ENCODE results near the gene RPS19. TPM values are rescaled to one million over a fixed set of nuclear protein-coding genes. Genes with fewer than 3 reads are reported as not detected.
A peak's percentile ranks its signal among the peaks of the same experiment; 100 is the strongest.

Gene RPS19
- total and polyA plus RNA-seq, 4 donors = 241 to 2,284 (median 1,370) TPM

DNA sequence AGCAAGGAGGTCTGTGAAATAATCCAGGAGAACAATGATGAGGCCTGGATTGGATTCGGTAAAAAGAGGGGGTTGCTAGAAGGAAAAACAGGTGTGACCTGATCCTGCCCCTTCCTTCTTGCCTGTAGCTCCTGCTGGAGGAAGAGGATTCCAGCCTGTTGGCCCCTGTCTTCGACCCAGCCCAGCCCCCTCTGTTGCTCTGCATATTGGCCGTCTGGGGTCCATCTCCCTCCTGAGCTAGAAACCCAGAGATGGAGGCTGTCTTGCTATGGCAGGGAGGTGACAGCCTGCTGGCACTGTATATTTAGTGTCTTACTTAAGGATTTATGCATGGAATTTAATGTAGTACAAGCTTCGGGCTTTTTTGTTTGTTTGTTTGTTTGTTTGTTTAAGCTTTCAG lies 8.6 kb upstream of the RPS19 start:
- no peak for DNase-seq (ENCODE audit: low read depth in 4 of 6, low spot score in 6 of 6)
- H3K27me3 ChIP-seq (ENCODE audit: control insufficient read depth, insufficient read depth, low read length) = peaks cover 3% of the 10 kb centered on the region
- no peak overlapping the region for H3K27ac ChIP-seq (ENCODE audit: low read depth, low read length)
- no peak overlapping the region for H3K4me3 ChIP-seq (ENCODE audit: low read depth, low read length)
- no peaks in the 10 kb centered on the region for H3K36me3 ChIP-seq (ENCODE audit: control insufficient read depth, insufficient read depth, low read length)
- no peaks in the 10 kb centered on the region for H3K9me3 ChIP-seq (ENCODE audit: control insufficient read depth, insufficient read depth, low read length)
- H3K4me1 ChIP-seq (ENCODE audit: control insufficient read depth, insufficient read depth, low read length) = no peaks in the 10 kb centered on the region
- WGBS (ENCODE audit: insufficient coverage) = 19% methylated on average over 4 of the region's 4 CpGs

DNA sequence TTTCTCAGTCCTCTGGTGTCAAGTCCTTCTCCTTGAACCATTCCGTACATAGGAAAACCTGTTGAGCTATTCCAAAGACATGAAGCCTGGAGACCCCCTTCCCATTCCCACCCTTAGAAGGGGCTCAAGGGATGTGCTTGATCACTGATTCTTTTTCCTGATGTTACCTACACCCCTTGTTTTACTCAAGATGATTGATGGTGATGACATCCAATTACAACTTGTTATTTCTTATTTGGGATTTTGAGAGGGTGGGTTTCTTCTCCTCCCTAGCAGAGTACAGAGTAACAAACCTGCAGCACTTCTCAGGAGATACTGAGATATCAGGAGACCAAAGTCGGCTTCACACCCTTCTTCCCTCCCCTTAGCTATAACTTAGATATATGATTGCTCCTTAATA lies 6.7 kb upstream of the RPS19 start:
- no CpG with 5 or more reads among the region's 2 CpGs for WGBS (ENCODE audit: insufficient coverage)
- H3K4me1 ChIP-seq (ENCODE audit: control insufficient read depth, insufficient read depth, low read length) = no peaks in the 10 kb centered on the region
- H3K4me3 ChIP-seq (ENCODE audit: low read depth, low read length) = no peak overlapping the region
- H3K27ac ChIP-seq (ENCODE audit: low read depth, low read length) = no peak overlapping the region
- no peaks in the 10 kb centered on the region for H3K36me3 ChIP-seq (ENCODE audit: control insufficient read depth, insufficient read depth, low read length)
- no peaks in the 10 kb centered on the region for H3K9me3 ChIP-seq (ENCODE audit: control insufficient read depth, insufficient read depth, low read length)
- peaks cover 3% of the 10 kb centered on the region for H3K27me3 ChIP-seq (ENCODE audit: control insufficient read depth, insufficient read depth, low read length)
- no peak for DNase-seq (ENCODE audit: low read depth in 4 of 6, low spot score in 6 of 6)

DNA sequence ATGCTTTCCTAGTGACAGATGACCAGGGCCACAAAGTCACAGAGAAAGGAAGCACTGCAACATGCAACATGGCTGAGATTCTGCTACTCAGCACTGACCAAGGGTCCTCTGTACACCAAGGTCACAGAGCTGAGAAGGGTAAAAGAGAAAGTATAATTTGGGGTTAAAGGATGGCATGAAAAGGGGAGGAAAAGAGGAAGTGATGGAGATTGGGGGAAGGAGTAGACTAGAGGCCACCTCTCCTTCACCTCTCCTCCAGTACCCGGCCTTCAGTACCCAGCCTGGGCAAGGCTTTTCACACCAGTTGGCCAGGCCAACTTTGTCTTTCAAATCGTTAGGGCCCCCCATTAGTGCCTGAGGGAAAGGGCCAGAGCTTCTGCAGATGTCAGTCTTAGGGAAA lies 6.3 kb upstream of the RPS19 start:
- Histone ChIP-seq H3K4me3 (ENCODE audit: low read depth, low read length) (no peak overlapping the region), H3K27ac (ENCODE audit: low read depth, low read length) (no peak overlapping the region), H3K27me3 (ENCODE audit: control insufficient read depth, insufficient read depth, low read length) (peaks cover 3% of the 10 kb centered on the region), H3K9me3 (ENCODE audit: control insufficient read depth, insufficient read depth, low read length) (no peaks in the 10 kb centered on the region), H3K36me3 (ENCODE audit: control insufficient read depth, insufficient read depth, low read length) (no peaks in the 10 kb centered on the region), H3K4me1 (ENCODE audit: control insufficient read depth, insufficient read depth, low read length) (no peaks in the 10 kb centered on the region)
- no peak for DNase-seq (ENCODE audit: low read depth in 4 of 6, low spot score in 6 of 6)
- 64% methylated on average over 1 of the region's 2 CpGs for WGBS (ENCODE audit: insufficient coverage)

DNA sequence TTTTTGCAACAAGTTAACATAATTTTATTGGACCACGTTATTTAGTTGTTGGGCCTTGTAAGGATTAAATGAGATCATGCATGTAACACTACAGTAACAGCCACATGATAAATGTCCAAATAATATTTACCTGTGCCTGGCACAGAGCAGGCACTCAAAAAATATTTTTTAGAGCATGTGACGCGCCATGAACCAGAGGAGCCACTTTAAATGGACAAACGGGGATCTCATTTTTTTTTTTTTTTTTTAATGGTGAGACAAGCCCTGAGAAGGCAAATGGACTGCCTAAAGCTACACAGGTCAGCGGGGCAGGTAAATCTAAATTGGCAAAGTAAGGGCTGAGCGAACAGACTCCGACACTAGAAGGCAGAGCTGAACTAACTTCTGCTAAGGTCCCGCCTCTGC lies 840 bp upstream of the RPS19 start:
- DNase-seq (ENCODE audit: low read depth in 4 of 6, low spot score in 6 of 6) = no peak
- peaks cover 31% of the 10 kb centered on the region for H3K36me3 ChIP-seq (ENCODE audit: control insufficient read depth, insufficient read depth, low read length)
- H3K27me3 ChIP-seq (ENCODE audit: control insufficient read depth, insufficient read depth, low read length) = no peaks in the 10 kb centered on the region
- peaks cover 26% of the 10 kb centered on the region for H3K4me1 ChIP-seq (ENCODE audit: control insufficient read depth, insufficient read depth, low read length)
- peak overlapping the region; percentile 81 for H3K4me3 ChIP-seq (ENCODE audit: low read depth, low read length)
- no peaks in the 10 kb centered on the region for H3K9me3 ChIP-seq (ENCODE audit: control insufficient read depth, insufficient read depth, low read length)
- H3K27ac ChIP-seq (ENCODE audit: low read depth, low read length) = peak overlapping the region; percentile 98
- WGBS (ENCODE audit: insufficient coverage) = 5% methylated on average over 6 of the region's 8 CpGs

DNA sequence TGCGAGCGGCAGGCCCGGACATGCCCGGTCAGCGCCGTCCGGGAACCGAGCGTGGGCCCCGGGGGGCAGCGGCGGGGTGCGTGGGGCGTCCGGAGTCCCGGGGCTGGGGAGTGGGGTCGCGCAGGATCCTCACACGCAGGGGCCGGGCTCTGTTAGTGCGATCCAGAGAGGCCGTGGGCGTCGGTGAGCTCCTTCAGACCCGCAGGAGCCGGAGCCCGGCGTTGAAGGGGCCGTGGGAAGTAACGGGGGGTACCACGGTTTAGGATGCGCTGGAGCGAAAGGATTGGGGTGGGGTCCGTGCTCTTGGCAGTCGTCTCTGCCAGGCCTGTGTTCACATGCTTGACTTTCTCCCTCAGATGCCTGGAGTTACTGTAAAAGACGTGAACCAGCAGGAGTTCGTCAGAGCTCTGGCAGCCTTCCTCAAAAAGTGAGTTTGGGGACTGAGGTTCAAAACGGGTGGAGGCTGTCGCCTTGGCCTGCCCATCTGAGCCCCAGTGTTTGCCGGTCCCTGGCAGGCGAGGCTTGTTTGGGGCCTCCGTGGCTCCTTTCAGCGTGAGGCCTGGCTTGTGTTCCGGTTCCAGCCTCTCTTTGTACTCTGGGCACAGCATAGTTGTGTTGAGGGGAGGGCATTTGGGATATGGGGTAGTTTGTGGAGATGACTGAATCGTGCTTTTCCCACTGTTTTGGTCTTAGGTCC lies 512 bp downstream of the RPS19 start:
- peaks cover 45% of the 10 kb centered on the region for H3K36me3 ChIP-seq (ENCODE audit: control insufficient read depth, insufficient read depth, low read length)
- peaks cover 26% of the 10 kb centered on the region for H3K4me1 ChIP-seq (ENCODE audit: control insufficient read depth, insufficient read depth, low read length)
- H3K27ac ChIP-seq (ENCODE audit: low read depth, low read length) = peak overlapping the region; percentile 52
- no peaks in the 10 kb centered on the region for H3K27me3 ChIP-seq (ENCODE audit: control insufficient read depth, insufficient read depth, low read length)
- peak in 2 of 6 donors; percentile 26 to 41 for DNase-seq (ENCODE audit: low read depth in 4 of 6, low spot score in 6 of 6)
- WGBS (ENCODE audit: insufficient coverage) = under 1% methylated on average over 42 of the region's 45 CpGs
- no peaks in the 10 kb centered on the region for H3K9me3 ChIP-seq (ENCODE audit: control insufficient read depth, insufficient read depth, low read length)
- H3K4me3 ChIP-seq (ENCODE audit: low read depth, low read length) = peak overlapping the region; percentile 81

DNA sequence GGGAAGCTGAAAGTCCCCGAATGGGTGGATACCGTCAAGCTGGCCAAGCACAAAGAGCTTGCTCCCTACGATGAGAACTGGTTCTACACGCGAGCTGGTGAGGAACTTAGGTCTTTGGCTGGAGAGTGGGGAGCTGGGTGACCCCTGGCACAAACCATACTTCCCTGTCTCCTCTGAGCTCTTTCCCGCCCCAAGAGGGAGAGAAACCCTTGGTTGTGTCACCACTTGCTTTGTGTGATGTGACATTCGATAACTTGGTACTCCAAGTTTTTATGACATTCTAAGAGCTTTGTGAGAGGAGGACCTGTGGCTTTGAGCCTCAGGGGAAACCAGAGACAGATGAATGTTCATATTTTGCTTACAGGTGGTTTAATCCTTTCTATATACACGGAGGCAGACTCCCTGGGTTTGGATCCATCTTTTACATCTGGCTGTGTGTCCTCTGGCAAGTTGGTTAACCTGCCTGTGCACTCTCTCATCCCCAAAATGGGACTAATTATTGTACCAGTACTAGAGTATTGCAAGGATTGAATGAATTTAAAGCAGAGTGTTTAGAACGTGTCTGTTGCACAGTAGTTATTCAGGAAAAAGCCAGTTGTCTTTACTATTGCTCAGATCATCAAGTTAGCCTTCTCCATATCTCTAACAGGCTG lies 1.2 kb downstream of the RPS19 start:
- no peaks in the 10 kb centered on the region for H3K27me3 ChIP-seq (ENCODE audit: control insufficient read depth, insufficient read depth, low read length)
- no peak for DNase-seq (ENCODE audit: low read depth in 4 of 6, low spot score in 6 of 6)
- H3K4me1 ChIP-seq (ENCODE audit: control insufficient read depth, insufficient read depth, low read length) = peaks cover 26% of the 10 kb centered on the region
- no peaks in the 10 kb centered on the region for H3K9me3 ChIP-seq (ENCODE audit: control insufficient read depth, insufficient read depth, low read length)
- H3K4me3 ChIP-seq (ENCODE audit: low read depth, low read length) = peak overlapping the region; percentile 81
- peaks cover 49% of the 10 kb centered on the region for H3K36me3 ChIP-seq (ENCODE audit: control insufficient read depth, insufficient read depth, low read length)
- H3K27ac ChIP-seq (ENCODE audit: low read depth, low read length) = peak overlapping the region; percentile 52
- 53% methylated on average over 6 of the region's 9 CpGs for WGBS (ENCODE audit: insufficient coverage)

DNA sequence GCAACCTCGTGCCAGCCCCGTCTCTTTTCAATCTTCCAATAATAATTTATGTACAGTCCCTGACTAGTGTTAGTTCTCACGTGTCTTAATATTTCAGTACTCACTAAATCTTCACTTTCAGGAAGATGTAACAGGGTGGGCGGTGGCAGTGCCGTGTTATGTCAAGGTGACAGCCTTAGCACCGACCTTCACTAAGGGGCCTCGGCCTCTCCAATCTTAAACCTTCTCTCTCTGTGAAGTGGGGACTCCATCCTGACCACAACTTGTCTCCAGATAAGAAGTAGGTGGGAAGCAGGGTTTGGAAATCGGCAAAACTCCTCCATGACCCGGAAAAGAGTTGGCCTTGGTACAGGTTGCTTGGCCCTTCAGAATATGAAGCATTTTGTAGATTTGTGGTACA lies 1.8 kb downstream of the RPS19 start:
- Histone ChIP-seq H3K36me3 (ENCODE audit: control insufficient read depth, insufficient read depth, low read length) (peaks cover 55% of the 10 kb centered on the region), H3K4me1 (ENCODE audit: control insufficient read depth, insufficient read depth, low read length) (peaks cover 26% of the 10 kb centered on the region), H3K9me3 (ENCODE audit: control insufficient read depth, insufficient read depth, low read length) (no peaks in the 10 kb centered on the region), H3K4me3 (ENCODE audit: low read depth, low read length) (no peak overlapping the region), H3K27ac (ENCODE audit: low read depth, low read length) (no peak overlapping the region), H3K27me3 (ENCODE audit: control insufficient read depth, insufficient read depth, low read length) (no peaks in the 10 kb centered on the region)
- no peak for DNase-seq (ENCODE audit: low read depth in 4 of 6, low spot score in 6 of 6)
- WGBS (ENCODE audit: insufficient coverage) = 58% methylated on average over 3 of the region's 9 CpGs

DNA sequence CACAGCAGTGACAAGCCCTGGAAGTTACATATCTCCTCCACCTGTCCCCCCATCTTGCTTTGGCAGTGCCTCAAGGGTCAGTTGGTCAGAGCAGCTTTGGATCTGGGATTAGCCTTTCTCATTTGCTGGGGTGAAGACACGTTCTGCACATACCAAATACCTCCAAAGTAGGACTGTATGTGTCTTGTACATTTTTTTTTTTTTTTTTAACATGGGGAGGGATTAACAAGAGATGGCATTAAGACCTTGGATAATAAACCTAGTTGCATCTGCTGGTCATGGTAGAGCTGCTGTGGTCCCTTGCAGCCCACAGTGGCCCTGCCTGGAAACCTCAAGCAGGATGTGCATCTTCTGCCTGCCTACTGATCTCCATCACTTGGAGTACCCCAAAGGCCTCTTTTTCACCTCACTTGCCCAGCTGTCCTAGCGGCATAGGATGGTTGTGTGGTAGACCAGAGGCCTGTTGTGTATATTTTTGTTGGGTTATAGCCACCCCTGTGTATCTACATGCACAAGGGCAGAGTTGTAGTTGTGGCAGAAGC lies 2.5 kb downstream of the RPS19 start:
- no CpG with 5 or more reads among the region's 2 CpGs for WGBS (ENCODE audit: insufficient coverage)
- H3K4me3 ChIP-seq (ENCODE audit: low read depth, low read length) = no peak overlapping the region
- no peak for DNase-seq (ENCODE audit: low read depth in 4 of 6, low spot score in 6 of 6)
- H3K27me3 ChIP-seq (ENCODE audit: control insufficient read depth, insufficient read depth, low read length) = no peaks in the 10 kb centered on the region
- no peaks in the 10 kb centered on the region for H3K9me3 ChIP-seq (ENCODE audit: control insufficient read depth, insufficient read depth, low read length)
- no peak overlapping the region for H3K27ac ChIP-seq (ENCODE audit: low read depth, low read length)
- H3K36me3 ChIP-seq (ENCODE audit: control insufficient read depth, insufficient read depth, low read length) = peaks cover 62% of the 10 kb centered on the region
- H3K4me1 ChIP-seq (ENCODE audit: control insufficient read depth, insufficient read depth, low read length) = peaks cover 26% of the 10 kb centered on the region

DNA sequence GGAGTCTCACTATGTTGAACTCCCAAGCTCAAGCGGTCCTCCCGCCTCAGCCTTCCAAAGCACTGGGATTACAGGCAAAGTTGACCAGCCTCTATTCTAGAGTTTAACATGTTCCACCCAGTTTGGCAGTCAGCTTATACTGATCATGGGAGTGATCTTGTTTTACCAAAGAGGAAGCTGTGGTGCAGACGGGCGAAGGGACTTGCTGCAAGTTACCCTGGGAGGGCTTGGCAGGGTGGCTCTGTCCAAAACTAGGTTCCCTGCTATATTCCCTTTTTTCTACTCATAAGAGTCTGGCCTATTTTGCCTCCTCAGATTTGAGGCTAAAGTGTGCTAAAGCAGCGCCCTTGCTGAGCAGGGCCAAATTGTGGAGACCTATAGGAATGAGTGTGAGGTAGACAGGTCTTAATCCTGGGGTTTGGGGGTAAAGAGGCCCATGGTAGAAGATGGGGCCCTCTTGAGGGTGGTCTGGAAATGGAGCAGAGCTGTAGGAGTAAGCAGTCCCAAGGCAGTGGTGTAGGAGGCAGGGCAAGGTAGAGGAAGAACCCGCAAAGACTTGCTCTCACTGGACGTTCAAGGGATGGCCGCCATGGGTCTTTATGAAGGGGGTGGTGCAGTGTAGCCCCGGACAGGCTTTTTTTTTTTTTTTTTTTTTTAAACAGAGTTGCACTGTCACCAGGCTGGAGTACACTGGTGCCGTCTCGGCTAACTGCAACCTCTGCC lies 3.3 kb downstream of the RPS19 start:
- Histone ChIP-seq H3K27ac (ENCODE audit: low read depth, low read length) (no peak overlapping the region), H3K36me3 (ENCODE audit: control insufficient read depth, insufficient read depth, low read length) (peaks cover 71% of the 10 kb centered on the region), H3K9me3 (ENCODE audit: control insufficient read depth, insufficient read depth, low read length) (no peaks in the 10 kb centered on the region), H3K4me1 (ENCODE audit: control insufficient read depth, insufficient read depth, low read length) (peaks cover 26% of the 10 kb centered on the region), H3K4me3 (ENCODE audit: low read depth, low read length) (no peak overlapping the region), H3K27me3 (ENCODE audit: control insufficient read depth, insufficient read depth, low read length) (no peaks in the 10 kb centered on the region)
- no peak for DNase-seq (ENCODE audit: low read depth in 4 of 6, low spot score in 6 of 6)
- WGBS (ENCODE audit: insufficient coverage) = 100% methylated on average over 4 of the region's 11 CpGs
